GM23338 (cell line): ENCODE results near the gene RAD1. TPM values are rescaled to one million over a fixed set of nuclear protein-coding genes. Genes with fewer than 3 reads are reported as not detected.
"Not testable (repeated sequence)": the region's sequence is repeated elsewhere in the genome, so short reads cannot be mapped to it uniquely, and the experiment has no call there.

Experiments
- ATAC-seq: fragments of 200-7000 bp; cut with Tn5 transposase; 3 replicates; pipeline ENCODE4 v1.9.1; 2020
- DNase-seq: peaks from one replicate; pipeline ENCODE4 v3.0.0-alpha.2; 2015; ENCODE audit warnings: low spot score
- H2AFZ ChIP-seq: fragments of 200-600 bp; sonication (generic); 2 replicates; pipeline ENCODE4 v1.8.0; 2016; ENCODE audit warnings: antibody characterized with exemption, mild to moderate bottlenecking, moderate library complexity
- H3F3A ChIP-seq: fragments of 200-600 bp; sonication (generic); replicated peaks from 2 replicates; pipeline ENCODE4 v1.8.0; 2017; ENCODE audit warnings: antibody characterized with exemption, mixed run types, low read depth
- H3K27ac ChIP-seq: fragments of 200-600 bp; sonication (generic); 2 replicates; pipeline ENCODE4 v1.6.1; 2016; ENCODE audit warnings: low read depth
- H3K27me3 ChIP-seq: fragments of 200-600 bp; sonication (generic); 2 replicates; pipeline ENCODE4 v1.8.0; 2016; ENCODE audit warnings: mild to moderate bottlenecking, mixed run types, moderate library complexity; ENCODE audit not compliant: insufficient read depth
- H3K36me3 ChIP-seq: fragments of 200-600 bp; sonication (generic); 2 replicates; pipeline ENCODE4 v1.8.0; 2016; ENCODE audit warnings: mild to moderate bottlenecking; ENCODE audit not compliant: insufficient read depth
- H3K4me1 ChIP-seq: fragments of 200-600 bp; sonication (generic); 2 replicates; pipeline ENCODE4 v1.8.0; 2016; ENCODE audit warnings: mild to moderate bottlenecking, moderate library complexity; ENCODE audit not compliant: insufficient read depth
- H3K4me2 ChIP-seq: fragments of 200-600 bp; sonication (generic); 2 replicates; pipeline ENCODE4 v1.7.1; 2017; ENCODE audit warnings: mixed run types
- H3K4me3 ChIP-seq: fragments of 200-600 bp; sonication (generic); 2 replicates; pipeline ENCODE4 v1.6.1; 2016; ENCODE audit warnings: mixed run types
- H3K79me2 ChIP-seq: fragments of 200-600 bp; sonication (generic); replicated peaks from 2 replicates; pipeline ENCODE4 v1.8.0; 2017; ENCODE audit warnings: mild to moderate bottlenecking; ENCODE audit not compliant: insufficient read depth
- H3K9me2 ChIP-seq: fragments of 200-600 bp; sonication (generic); 2 replicates; pipeline ENCODE4 v1.8.0; 2017; ENCODE audit not compliant: insufficient read depth
- H4K20me1 ChIP-seq: fragments of 200-600 bp; sonication (generic); replicated peaks from 2 replicates; pipeline ENCODE4 v1.8.0; 2017; ENCODE audit warnings: mild to moderate bottlenecking; ENCODE audit not compliant: insufficient read depth
- H3K27ac Mint-ChIP-seq: 2 replicates; pipeline ENCODE4 v1.8.0; 2020; ENCODE audit warnings: inconsistent platforms, mild to moderate bottlenecking, moderate library complexity, mixed read lengths
- H3K27me3 Mint-ChIP-seq: 3 replicates; pipeline ENCODE4 v1.8.0; 2022; ENCODE audit warnings: low read depth, mild to moderate bottlenecking, moderate library complexity, mixed read lengths, inconsistent platforms; ENCODE audit not compliant: insufficient read depth, poor library complexity
- H3K36me3 Mint-ChIP-seq: 3 replicates; pipeline ENCODE4 v1.8.0; 2021; ENCODE audit warnings: low read depth, mild to moderate bottlenecking, inconsistent platforms, moderate library complexity, mixed read lengths
- H3K4me1 Mint-ChIP-seq: 3 replicates; pipeline ENCODE4 v1.8.0; 2020; ENCODE audit warnings: mild to moderate bottlenecking, inconsistent platforms, mixed read lengths
- H3K4me3 Mint-ChIP-seq: 3 replicates; pipeline ENCODE4 v1.8.0; 2021; ENCODE audit warnings: moderate library complexity, mild to moderate bottlenecking, inconsistent platforms, mixed read lengths
- H3K9me3 Mint-ChIP-seq: 3 replicates; pipeline ENCODE4 v1.8.0; 2020; ENCODE audit warnings: moderate library complexity, mild to moderate bottlenecking, inconsistent platforms, mixed read lengths
- CREB1 ChIP-seq: fragments of 250-450 bp; sonication (Bioruptor Pico); IDR thresholded peaks from 2 replicates; pipeline ENCODE4 v1.5.0; 2020; ENCODE audit warnings: low read depth, mild to moderate bottlenecking, moderate library complexity
- EZH2phosphoT487 ChIP-seq: fragments of 200-600 bp; sonication (generic); IDR thresholded peaks from one replicate; pipeline ENCODE4 v1.8.1; 2018; ENCODE audit warnings: antibody characterized with exemption; ENCODE audit not compliant: unreplicated experiment
- NANOG ChIP-seq: IDR thresholded peaks from 2 replicates; pipeline ENCODE4 v1.6.1; 2016; ENCODE audit warnings: antibody characterized with exemption, borderline replicate concordance
- POLR2AphosphoS5 ChIP-seq: IDR thresholded peaks from 2 replicates; pipeline ENCODE4 v1.6.1; 2016; ENCODE audit warnings: antibody characterized with exemption, low read depth
- STAT1 ChIP-seq: IDR thresholded peaks from one replicate; pipeline ENCODE4 v1.6.1; 2016; ENCODE audit warnings: antibody characterized with exemption; ENCODE audit not compliant: unreplicated experiment
- ZNF331 ChIP-seq: fragments of 250-450 bp; sonication (Bioruptor Pico); IDR thresholded peaks from 2 replicates; pipeline ENCODE4 v1.5.0; 2020; ENCODE audit warnings: low read depth, mild to moderate bottlenecking, moderate library complexity
- polyA plus RNA-seq: library from polyadenylated mRNA; unstranded; fragments of >200 nt; fragmentation: Nextera tagmentation; extraction: Ambion mirVana; gene quantifications from 2 replicates; pipeline ENCODE4 v1.2.1, GENCODE V29; 2016
- total RNA-seq: library from RNA; depleted of rRNA; stranded (reverse); fragments of >200 nt; shearing (Covaris generic); gene quantifications from 2 replicates; pipeline ENCODE4 v1.2.3, GENCODE V29; 2014
- TF ChIP-seq, protein P1 (sequence below): IDR thresholded peaks from one replicate; pipeline ENCODE4 v1.6.1; 2018; ENCODE audit warnings: antibody characterized with exemption; ENCODE audit not compliant: unreplicated experiment
- TF ChIP-seq, protein P2 (sequence below): IDR thresholded peaks from 2 replicates; pipeline ENCODE4 v1.6.1; 2016; ENCODE audit warnings: antibody characterized with exemption
- TF ChIP-seq, protein P3 (sequence below), 2 experiments: fragments of 200-600 bp in 1 of 2; sonication (generic) in 1 of 2; conservative IDR thresholded peaks; 2 replicates each; pipeline versions ENCODE4 v1.5.1 to v1.6.1; 2016 to 2017; ENCODE audit warnings: antibody characterized with exemption in 2 of 2, low read depth in 2 of 2, mild to moderate bottlenecking in 2 of 2, moderate library complexity in 1 of 2

Gene RAD1
- total and polyA plus RNA-seq, 2 experiments from 2014 or later: 39.3 to 40.9 TPM

DNA sequence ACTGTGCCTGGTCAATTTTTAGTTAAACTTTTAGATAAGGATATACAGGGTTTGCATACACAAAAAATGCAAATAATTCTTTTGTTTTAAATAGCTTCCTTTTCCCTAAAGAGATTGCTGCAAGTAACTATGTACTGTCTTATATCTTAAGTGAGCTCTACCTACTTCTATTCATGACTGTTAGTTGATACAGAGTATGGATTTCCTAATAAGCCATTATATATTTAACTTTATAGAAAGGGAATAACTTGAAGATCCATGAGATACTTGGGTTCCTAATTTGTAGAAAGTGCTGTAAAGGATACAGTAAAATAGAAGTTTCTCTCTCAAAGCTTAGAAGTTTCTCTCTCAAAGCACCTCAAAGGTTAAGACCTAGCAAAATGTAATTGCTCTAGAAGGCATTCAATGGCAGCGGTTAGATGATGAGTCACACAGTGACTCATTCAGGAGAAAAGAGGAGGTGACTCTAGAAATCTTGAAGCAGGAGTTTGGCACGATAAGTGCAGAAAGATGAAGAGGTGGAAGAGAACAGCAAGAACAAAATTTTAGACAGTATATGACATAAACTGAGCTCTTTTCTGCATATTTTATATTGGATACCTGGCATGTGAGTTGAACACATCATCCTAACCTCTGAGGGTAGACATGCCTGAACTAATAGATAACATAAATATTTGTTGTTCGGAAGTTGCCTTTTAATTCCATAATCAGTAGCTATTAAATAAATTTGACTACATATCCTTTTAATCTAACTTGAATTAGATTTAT is 8.6 kb upstream of the RAD1 start:
- Mint-ChIP-seq H3K9me3 (no peaks in the 10 kb centered on the region), H3K4me3 (no peak overlapping the region), H3K36me3 (peaks cover 75% of the 10 kb centered on the region), H3K4me1 (peaks cover 6% of the 10 kb centered on the region; the same call in 2 of the 3 replicates), H3K27me3 (peaks cover 5% of the 10 kb centered on the region), H3K27ac (peak overlapping the region; percentile 32; the same call in 1 of the 2 replicates)
- no peaks in the 10 kb centered on the region for H3K9me2 ChIP-seq
- no peak for TF ChIP-seq EZH2phosphoT487
- TF ChIP-seq STAT1: no peak
- TF ChIP-seq POLR2AphosphoS5: no peak
- TF ChIP-seq, protein P1, sequence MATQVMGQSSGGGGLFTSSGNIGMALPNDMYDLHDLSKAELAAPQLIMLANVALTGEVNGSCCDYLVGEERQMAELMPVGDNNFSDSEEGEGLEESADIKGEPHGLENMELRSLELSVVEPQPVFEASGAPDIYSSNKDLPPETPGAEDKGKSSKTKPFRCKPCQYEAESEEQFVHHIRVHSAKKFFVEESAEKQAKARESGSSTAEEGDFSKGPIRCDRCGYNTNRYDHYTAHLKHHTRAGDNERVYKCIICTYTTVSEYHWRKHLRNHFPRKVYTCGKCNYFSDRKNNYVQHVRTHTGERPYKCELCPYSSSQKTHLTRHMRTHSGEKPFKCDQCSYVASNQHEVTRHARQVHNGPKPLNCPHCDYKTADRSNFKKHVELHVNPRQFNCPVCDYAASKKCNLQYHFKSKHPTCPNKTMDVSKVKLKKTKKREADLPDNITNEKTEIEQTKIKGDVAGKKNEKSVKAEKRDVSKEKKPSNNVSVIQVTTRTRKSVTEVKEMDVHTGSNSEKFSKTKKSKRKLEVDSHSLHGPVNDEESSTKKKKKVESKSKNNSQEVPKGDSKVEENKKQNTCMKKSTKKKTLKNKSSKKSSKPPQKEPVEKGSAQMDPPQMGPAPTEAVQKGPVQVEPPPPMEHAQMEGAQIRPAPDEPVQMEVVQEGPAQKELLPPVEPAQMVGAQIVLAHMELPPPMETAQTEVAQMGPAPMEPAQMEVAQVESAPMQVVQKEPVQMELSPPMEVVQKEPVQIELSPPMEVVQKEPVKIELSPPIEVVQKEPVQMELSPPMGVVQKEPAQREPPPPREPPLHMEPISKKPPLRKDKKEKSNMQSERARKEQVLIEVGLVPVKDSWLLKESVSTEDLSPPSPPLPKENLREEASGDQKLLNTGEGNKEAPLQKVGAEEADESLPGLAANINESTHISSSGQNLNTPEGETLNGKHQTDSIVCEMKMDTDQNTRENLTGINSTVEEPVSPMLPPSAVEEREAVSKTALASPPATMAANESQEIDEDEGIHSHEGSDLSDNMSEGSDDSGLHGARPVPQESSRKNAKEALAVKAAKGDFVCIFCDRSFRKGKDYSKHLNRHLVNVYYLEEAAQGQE: no peak
- H3K36me3 ChIP-seq: peaks cover 72% of the 10 kb centered on the region
- DNase-seq (no peak), ATAC-seq (no peak)
- peaks cover 17% of the 10 kb centered on the region; the same call in 1 of the 2 replicates for H3F3A ChIP-seq
- H3K4me2 ChIP-seq: no peak overlapping the region
- H4K20me1 ChIP-seq: peaks cover 12% of the 10 kb centered on the region; the same call in 1 of the 2 replicates
- H3K4me1 ChIP-seq: no peaks in the 10 kb centered on the region
- H2AFZ ChIP-seq: no peak overlapping the region
- H3K27ac ChIP-seq: no peak overlapping the region
- no peak overlapping the region for H3K4me3 ChIP-seq
- H3K27me3 ChIP-seq: no peaks in the 10 kb centered on the region
- H3K79me2 ChIP-seq: peaks cover 23% of the 10 kb centered on the region

DNA sequence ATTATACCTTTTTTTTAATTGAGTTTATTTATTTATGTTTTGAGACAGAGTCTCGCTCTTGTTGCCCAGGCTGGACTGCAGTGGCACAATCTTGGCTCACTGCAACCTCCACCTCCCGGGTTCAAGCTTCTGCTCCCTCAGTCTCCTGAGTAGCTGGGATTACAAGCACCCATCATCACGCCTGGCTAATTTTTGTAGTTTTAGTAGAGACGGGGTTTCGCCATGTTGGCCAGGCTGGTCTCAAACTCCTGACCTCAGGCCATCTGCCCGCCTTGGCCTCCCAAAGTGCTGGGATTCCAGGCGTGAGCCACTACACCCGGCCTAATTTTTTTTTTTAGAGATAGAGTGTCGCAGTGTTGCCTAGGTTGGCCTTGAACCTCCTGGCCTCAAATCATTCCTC is 8.0 kb upstream of the RAD1 start:
- H3K79me2 ChIP-seq: peaks cover 29% of the 10 kb centered on the region
- not testable (repeated sequence) for DNase-seq, H2AFZ ChIP-seq, H3K27ac Mint-ChIP-seq, H3K27me3 ChIP-seq, H3K27me3 Mint-ChIP-seq, H3K4me3 Mint-ChIP-seq, H3K4me1 Mint-ChIP-seq, H3K9me2 ChIP-seq, H3K4me3 ChIP-seq, H3K9me3 Mint-ChIP-seq, ATAC-seq, H3K4me2 ChIP-seq, H3K27ac ChIP-seq, H3K4me1 ChIP-seq
- H3K36me3 Mint-ChIP-seq: peaks cover 80% of the 10 kb centered on the region
- H3K36me3 ChIP-seq: peaks cover 78% of the 10 kb centered on the region
- H4K20me1 ChIP-seq: peaks cover 13% of the 10 kb centered on the region; the same call in 1 of the 2 replicates
- H3F3A ChIP-seq: peaks cover 13% of the 10 kb centered on the region; the same call in 1 of the 2 replicates

DNA sequence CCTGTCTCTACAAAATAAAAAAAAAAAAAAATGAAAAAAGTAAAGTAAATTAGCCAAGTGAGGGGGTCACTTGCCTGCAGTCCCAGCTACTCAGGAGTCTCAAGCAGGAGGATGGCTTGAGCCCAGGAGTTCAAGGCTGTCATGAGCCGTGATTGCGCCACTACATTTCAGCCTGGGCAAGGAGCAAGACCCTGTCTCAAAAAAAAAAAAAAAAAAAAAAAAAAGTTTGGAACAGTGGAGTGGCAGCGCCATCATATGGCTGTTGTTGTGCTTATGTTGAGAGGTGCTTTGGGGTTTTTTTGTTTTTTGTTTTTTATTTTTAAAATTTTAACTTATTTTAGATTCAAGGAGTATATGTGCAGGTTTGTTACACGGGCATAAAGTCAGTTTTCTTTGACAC is 3.8 kb upstream of the RAD1 start:
- Histone ChIP-seq H4K20me1 (peaks cover 22% of the 10 kb centered on the region), H3K27me3 (no peaks in the 10 kb centered on the region), H3K9me2 (no peaks in the 10 kb centered on the region), H3K4me1 (peaks cover 15% of the 10 kb centered on the region), H3K79me2 (peaks cover 68% of the 10 kb centered on the region), H3K4me2 (no peak overlapping the region), H3K4me3 (no peak overlapping the region), H3K27ac (no peak overlapping the region), H3K36me3 (peaks cover 59% of the 10 kb centered on the region), H2AFZ (no peak overlapping the region), H3F3A (peaks cover 10% of the 10 kb centered on the region; the same call in 1 of the 2 replicates)
- DNase-seq (peak; percentile 40), ATAC-seq (no peak)
- peaks cover 18% of the 10 kb centered on the region for H3K4me1 Mint-ChIP-seq
- H3K9me3 Mint-ChIP-seq: no peaks in the 10 kb centered on the region
- peaks cover 2% of the 10 kb centered on the region for H3K27me3 Mint-ChIP-seq
- H3K4me3 Mint-ChIP-seq: no peak overlapping the region
- no peak overlapping the region for H3K27ac Mint-ChIP-seq
- peaks cover 70% of the 10 kb centered on the region for H3K36me3 Mint-ChIP-seq
- TF ChIP-seq, protein P2, sequence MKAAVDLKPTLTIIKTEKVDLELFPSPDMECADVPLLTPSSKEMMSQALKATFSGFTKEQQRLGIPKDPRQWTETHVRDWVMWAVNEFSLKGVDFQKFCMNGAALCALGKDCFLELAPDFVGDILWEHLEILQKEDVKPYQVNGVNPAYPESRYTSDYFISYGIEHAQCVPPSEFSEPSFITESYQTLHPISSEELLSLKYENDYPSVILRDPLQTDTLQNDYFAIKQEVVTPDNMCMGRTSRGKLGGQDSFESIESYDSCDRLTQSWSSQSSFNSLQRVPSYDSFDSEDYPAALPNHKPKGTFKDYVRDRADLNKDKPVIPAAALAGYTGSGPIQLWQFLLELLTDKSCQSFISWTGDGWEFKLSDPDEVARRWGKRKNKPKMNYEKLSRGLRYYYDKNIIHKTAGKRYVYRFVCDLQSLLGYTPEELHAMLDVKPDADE: no peak
- TF ChIP-seq NANOG (no peak), CREB1 (CRISPR knock-in tag) (no peak), EZH2phosphoT487 (no peak), ZNF331 (CRISPR knock-in tag) (no peak)
- TF ChIP-seq, protein P3, sequence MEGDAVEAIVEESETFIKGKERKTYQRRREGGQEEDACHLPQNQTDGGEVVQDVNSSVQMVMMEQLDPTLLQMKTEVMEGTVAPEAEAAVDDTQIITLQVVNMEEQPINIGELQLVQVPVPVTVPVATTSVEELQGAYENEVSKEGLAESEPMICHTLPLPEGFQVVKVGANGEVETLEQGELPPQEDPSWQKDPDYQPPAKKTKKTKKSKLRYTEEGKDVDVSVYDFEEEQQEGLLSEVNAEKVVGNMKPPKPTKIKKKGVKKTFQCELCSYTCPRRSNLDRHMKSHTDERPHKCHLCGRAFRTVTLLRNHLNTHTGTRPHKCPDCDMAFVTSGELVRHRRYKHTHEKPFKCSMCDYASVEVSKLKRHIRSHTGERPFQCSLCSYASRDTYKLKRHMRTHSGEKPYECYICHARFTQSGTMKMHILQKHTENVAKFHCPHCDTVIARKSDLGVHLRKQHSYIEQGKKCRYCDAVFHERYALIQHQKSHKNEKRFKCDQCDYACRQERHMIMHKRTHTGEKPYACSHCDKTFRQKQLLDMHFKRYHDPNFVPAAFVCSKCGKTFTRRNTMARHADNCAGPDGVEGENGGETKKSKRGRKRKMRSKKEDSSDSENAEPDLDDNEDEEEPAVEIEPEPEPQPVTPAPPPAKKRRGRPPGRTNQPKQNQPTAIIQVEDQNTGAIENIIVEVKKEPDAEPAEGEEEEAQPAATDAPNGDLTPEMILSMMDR (conservative IDR thresholded peaks at IDR 0.05; ENCODE audit: low read depth in 2 of 2): peak; percentile 38 to 39
